HL-60 (cell line): ENCODE data around the gene DYSF.

Source experiments
- GABPA ChIP-seq: IDR thresholded peaks from 2 replicates; pipeline ENCODE4 v1.6.1; 2012; ENCODE audit warnings: low read depth
- POLR2AphosphoS5 ChIP-seq: IDR thresholded peaks from 2 replicates; pipeline ENCODE4 v1.6.1; 2012; ENCODE audit warnings: low read depth
- TF ChIP-seq, protein P1 (sequence below): IDR thresholded peaks from one replicate; pipeline ENCODE4 v1.5.1; 2011; ENCODE audit warnings: low read length, control low read depth, inconsistent platforms; ENCODE audit not compliant: insufficient read depth

DNA sequence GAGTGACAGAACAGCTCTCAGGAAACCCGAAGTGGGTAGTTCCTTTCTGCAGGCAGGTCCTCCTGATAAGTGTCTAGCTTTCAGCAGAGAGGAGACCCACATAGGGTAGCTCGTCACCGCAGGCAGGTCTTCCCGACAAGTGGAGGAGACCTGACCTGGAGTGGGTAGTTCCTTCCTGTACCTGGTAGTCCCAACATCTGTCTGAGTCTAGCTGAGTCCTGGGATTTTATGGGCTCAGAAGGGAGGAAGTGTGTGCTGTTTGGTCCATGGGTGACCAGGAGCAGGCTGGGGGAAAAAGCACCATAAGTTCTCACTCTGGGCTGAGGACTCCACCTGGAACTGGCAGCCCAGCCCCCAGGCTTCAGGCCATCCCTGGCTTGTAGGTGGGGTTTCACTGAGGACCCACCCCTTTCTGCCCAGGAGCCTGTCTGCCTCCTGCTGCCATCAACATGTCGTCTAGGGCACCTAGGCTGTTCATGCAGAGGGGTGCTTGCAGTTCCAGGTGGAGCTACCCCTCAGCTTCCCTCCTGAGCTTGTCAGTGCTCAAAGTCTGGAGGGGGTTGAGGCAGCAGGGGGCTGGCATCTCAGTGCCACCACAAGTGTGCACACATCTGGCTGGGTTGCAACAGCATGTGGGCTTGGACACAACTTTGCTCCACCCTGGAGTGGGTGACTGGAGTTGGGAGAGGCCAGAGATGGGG lies 9.4 kb downstream of the DYSF start:
- TF ChIP-seq, protein P1, sequence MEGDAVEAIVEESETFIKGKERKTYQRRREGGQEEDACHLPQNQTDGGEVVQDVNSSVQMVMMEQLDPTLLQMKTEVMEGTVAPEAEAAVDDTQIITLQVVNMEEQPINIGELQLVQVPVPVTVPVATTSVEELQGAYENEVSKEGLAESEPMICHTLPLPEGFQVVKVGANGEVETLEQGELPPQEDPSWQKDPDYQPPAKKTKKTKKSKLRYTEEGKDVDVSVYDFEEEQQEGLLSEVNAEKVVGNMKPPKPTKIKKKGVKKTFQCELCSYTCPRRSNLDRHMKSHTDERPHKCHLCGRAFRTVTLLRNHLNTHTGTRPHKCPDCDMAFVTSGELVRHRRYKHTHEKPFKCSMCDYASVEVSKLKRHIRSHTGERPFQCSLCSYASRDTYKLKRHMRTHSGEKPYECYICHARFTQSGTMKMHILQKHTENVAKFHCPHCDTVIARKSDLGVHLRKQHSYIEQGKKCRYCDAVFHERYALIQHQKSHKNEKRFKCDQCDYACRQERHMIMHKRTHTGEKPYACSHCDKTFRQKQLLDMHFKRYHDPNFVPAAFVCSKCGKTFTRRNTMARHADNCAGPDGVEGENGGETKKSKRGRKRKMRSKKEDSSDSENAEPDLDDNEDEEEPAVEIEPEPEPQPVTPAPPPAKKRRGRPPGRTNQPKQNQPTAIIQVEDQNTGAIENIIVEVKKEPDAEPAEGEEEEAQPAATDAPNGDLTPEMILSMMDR, result no peak
- TF ChIP-seq GABPA (no peak), POLR2AphosphoS5 (no peak)
